Measurements from ENCODE around the gene COX4I2.
"Not testable (repeated sequence)": the region's sequence is repeated elsewhere in the genome, so short reads cannot be mapped to it uniquely, and the experiment has no call there.

The COX4I2 gene

GRCh38 chr20:31607640-31608250 lies 30.0 kb upstream of the COX4I2 start:
- no peak for DNase-seq (ENCODE audit: low read depth)

- no peak for DNase-seq (ENCODE audit: low read depth)
Measured at GRCh38 chr20:31608251-31608945, 29.3 kb upstream of the COX4I2 start.

- DNase-seq (ENCODE audit: low read depth): not testable (repeated sequence)
Measured at GRCh38 chr20:31612271-31612640, 25.5 kb upstream of the COX4I2 start.

GRCh38 chr20:31615416-31615815 lies 22.3 kb upstream of the COX4I2 start:
- DNase-seq (ENCODE audit: low read depth): no peak

- no peak for DNase-seq (ENCODE audit: low read depth)
Measured at GRCh38 chr20:31617432-31618104, 20.1 kb upstream of the COX4I2 start.

- no peak for DNase-seq (ENCODE audit: low read depth)
Measured at GRCh38 chr20:31620246-31620645, 17.5 kb upstream of the COX4I2 start.

- not testable (repeated sequence) for DNase-seq (ENCODE audit: low read depth)
Measured at GRCh38 chr20:31623123-31623505, 14.6 kb upstream of the COX4I2 start.

- not testable (repeated sequence) for DNase-seq (ENCODE audit: low read depth)
Measured at GRCh38 chr20:31626534-31626933, 11.2 kb upstream of the COX4I2 start.

GRCh38 chr20:31628057-31628456 lies 9.7 kb upstream of the COX4I2 start:
- DNase-seq (ENCODE audit: low read depth): not testable (repeated sequence)

GRCh38 chr20:31630187-31630790 lies 7.4 kb upstream of the COX4I2 start:
- no peak for DNase-seq (ENCODE audit: low read depth)

- no peak for DNase-seq (ENCODE audit: low read depth)
Measured at GRCh38 chr20:31632548-31633338, 5.0 kb upstream of the COX4I2 start.

- no peak for DNase-seq (ENCODE audit: low read depth)
Measured at GRCh38 chr20:31633339-31633914, 4.3 kb upstream of the COX4I2 start.

- no peak for DNase-seq (ENCODE audit: low read depth)
Measured at GRCh38 chr20:31638317-31638716, 605 bp downstream of the COX4I2 start.

GRCh38 chr20:31638816-31639215 lies 1.1 kb downstream of the COX4I2 start:
- DNase-seq (ENCODE audit: low read depth): no peak

- no peak for DNase-seq (ENCODE audit: low read depth)
Measured at GRCh38 chr20:31640259-31640658, 2.5 kb downstream of the COX4I2 start.

GRCh38 chr20:31641391-31641790 lies 3.7 kb downstream of the COX4I2 start:
- no peak for DNase-seq (ENCODE audit: low read depth)

GRCh38 chr20:31642837-31643236 lies 5.1 kb downstream of the COX4I2 start:
- no peak for DNase-seq (ENCODE audit: low read depth)

GRCh38 chr20:31643522-31643921 lies 5.8 kb downstream of the COX4I2 start:
- no peak for DNase-seq (ENCODE audit: low read depth)

GRCh38 chr20:31644701-31645100 lies 7.0 kb downstream of the COX4I2 start:
- no peak for DNase-seq (ENCODE audit: low read depth)

GRCh38 chr20:31648104-31648503 lies 10.4 kb downstream of the COX4I2 start:
- DNase-seq (ENCODE audit: low read depth): not testable (repeated sequence)

GRCh38 chr20:31652917-31653396 lies 15.2 kb downstream of the COX4I2 start:
- peak; percentile 28 for DNase-seq (ENCODE audit: low read depth)

GRCh38 chr20:31653561-31653960 lies 15.8 kb downstream of the COX4I2 start:
- DNase-seq (ENCODE audit: low read depth): no peak

All from HS-5 (cell line).